ENCODE data around the gene CPA3. TPM values are rescaled to one million over a fixed set of nuclear protein-coding genes. Genes with fewer than 3 reads are reported as not detected.

Gene CPA3
- total RNA-seq, 1 donor from 2014 or later, result 48.6 TPM

DNA sequence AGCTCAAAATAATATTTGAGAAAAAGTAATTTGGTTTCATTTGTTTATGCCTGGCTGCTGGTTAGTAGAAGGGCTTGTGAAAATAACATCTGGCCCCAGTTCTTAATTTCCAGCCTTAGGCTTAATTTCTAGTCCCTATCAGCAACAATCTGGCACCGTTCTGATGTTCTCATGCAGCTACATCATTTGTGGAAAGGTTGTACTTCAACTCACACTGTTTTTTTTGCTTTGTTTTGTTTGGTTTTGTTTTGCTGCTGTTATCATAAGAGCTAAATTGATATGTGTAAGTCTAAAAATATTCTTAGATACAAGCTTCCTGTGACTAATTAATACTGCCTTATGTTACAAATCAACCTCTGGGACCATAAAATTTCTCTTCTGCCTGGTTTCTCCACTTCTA is 8.9 kb downstream of the CPA3 start:
- no peaks in the 10 kb centered on the region for H3K36me3 ChIP-seq
- no peaks in the 10 kb centered on the region for H3K4me1 ChIP-seq
- intact Hi-C loops (cut with DNase I), result no loop called here
- H3K4me3 ChIP-seq, result no peak overlapping the region
- no peak for DNase-seq
- no peak for ATAC-seq
- H3K27me3 ChIP-seq (ENCODE audit: low read depth), result no peaks in the 10 kb centered on the region
- no peaks in the 10 kb centered on the region for H3K9me3 ChIP-seq
- no peak for TF ChIP-seq CTCF (IDR thresholded peaks at IDR 0.05)
- H3K27ac ChIP-seq, result no peak overlapping the region

DNA sequence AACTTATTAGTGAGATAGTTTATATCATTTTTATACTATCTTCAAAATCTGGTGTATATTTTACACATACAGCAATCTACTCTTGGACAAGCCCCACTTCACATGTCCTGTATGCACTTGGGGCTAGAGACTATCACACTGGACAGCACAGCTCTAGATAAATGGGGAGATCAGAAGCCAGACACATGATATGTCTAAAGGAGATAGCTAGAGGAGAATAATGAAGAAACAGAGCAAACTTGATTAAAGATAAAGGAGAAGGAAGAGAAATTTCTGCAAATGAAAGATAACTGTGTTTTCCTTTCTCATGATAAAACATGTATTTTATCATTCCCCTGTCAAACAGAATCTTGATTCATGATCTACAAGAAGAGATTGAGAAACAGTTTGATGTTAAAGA is 13.0 kb downstream of the CPA3 start:
- no peak overlapping the region for H3K27ac ChIP-seq
- intact Hi-C loops (cut with DNase I), result no loop called here
- H3K36me3 ChIP-seq, result no peaks in the 10 kb centered on the region
- peaks cover 6% of the 10 kb centered on the region for H3K4me1 ChIP-seq
- no peaks in the 10 kb centered on the region for H3K9me3 ChIP-seq
- no peak overlapping the region for H3K4me3 ChIP-seq
- H3K27me3 ChIP-seq (ENCODE audit: low read depth), result no peaks in the 10 kb centered on the region
- ATAC-seq (no peak), DNase-seq (no peak)
- TF ChIP-seq CTCF (IDR thresholded peaks at IDR 0.05), result no peak

DNA sequence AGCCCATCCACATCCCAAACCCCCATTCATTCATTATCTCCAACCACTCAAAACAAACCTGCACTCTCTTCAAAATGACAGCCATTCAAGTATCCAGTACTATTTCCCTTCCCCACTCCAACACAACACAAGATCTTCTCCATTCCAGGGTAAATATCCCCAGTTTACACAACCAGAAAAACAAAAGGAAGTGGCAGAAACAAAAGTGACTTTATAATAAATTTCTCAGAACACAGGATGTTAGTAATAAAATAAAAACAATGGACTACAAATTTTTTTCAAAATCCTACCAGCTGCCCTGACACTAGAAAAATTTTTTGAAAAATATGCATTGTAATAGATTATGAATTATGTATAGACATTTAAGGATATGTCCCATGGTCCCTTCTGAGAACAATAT is 14.2 kb downstream of the CPA3 start:
- no peak for DNase-seq
- Histone ChIP-seq H3K4me3 (no peak overlapping the region), H3K36me3 (no peaks in the 10 kb centered on the region), H3K27ac (no peak overlapping the region), H3K27me3 (ENCODE audit: low read depth) (no peaks in the 10 kb centered on the region), H3K9me3 (no peaks in the 10 kb centered on the region), H3K4me1 (peaks cover 6% of the 10 kb centered on the region)
- TF ChIP-seq CTCF (IDR thresholded peaks at IDR 0.05), result no peak
- intact Hi-C loops (cut with DNase I), result no loop called here
- ATAC-seq, result no peak

GRCh38 chr3:148880681-148881080 is 15.6 kb downstream of the CPA3 start:
- ATAC-seq (no peak), DNase-seq (no peak)
- Histone ChIP-seq H3K9me3 (no peaks in the 10 kb centered on the region), H3K4me1 (peaks cover 6% of the 10 kb centered on the region), H3K27ac (no peak overlapping the region), H3K4me3 (no peak overlapping the region), H3K36me3 (no peaks in the 10 kb centered on the region), H3K27me3 (ENCODE audit: low read depth) (no peaks in the 10 kb centered on the region)
- TF ChIP-seq CTCF (IDR thresholded peaks at IDR 0.05), result no peak
- intact Hi-C loops (cut with DNase I), result no loop called here

DNA sequence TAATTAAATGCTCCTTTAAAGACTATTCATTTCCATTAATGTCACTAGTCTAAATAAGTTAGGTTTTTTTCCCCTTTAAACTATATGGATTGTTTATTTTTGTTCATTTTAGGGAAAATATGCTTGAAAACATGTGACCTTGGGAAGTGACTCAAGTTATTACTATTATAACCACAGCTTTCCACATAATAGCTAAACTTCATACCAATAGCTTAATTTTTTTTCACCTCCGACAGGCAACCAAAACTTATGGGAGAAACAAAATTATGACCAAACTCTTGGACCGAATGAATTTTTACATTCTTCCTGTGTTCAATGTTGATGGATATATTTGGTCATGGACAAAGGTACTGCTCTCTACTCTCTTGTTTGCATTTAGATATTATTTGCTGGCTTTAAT is 16.2 kb downstream of the CPA3 start:
- DNase-seq (no peak), ATAC-seq (no peak)
- no peak for TF ChIP-seq CTCF (IDR thresholded peaks at IDR 0.05)
- Histone ChIP-seq H3K27ac (no peak overlapping the region), H3K4me3 (no peak overlapping the region), H3K27me3 (ENCODE audit: low read depth) (no peaks in the 10 kb centered on the region), H3K4me1 (peaks cover 6% of the 10 kb centered on the region), H3K9me3 (no peaks in the 10 kb centered on the region), H3K36me3 (no peaks in the 10 kb centered on the region)
- intact Hi-C loops (cut with DNase I), result no loop called here

- Histone ChIP-seq H3K36me3 (no peaks in the 10 kb centered on the region), H3K4me1 (peaks cover 6% of the 10 kb centered on the region), H3K4me3 (no peak overlapping the region), H3K27me3 (ENCODE audit: low read depth) (no peaks in the 10 kb centered on the region), H3K9me3 (no peaks in the 10 kb centered on the region), H3K27ac (no peak overlapping the region)
- intact Hi-C loops (cut with DNase I), result no loop called here
- TF ChIP-seq CTCF (IDR thresholded peaks at IDR 0.05), result no peak
- ATAC-seq (no peak), DNase-seq (no peak)
Observed at GRCh38 chr3:148882288-148882687, 17.2 kb downstream of the CPA3 start.
